Measurements from ENCODE around the gene ANKRD39.
"Not testable (repeated sequence)": the region's sequence is repeated elsewhere in the genome, so short reads cannot be mapped to it uniquely, and the experiment has no call there.

Gene ANKRD39

GRCh38 chr2:96870626-96871255 is 12.9 kb upstream of the ANKRD39 start:
- no peak for DNase-seq (ENCODE audit: low spot score)

GRCh38 chr2:96869822-96870625 is 12.2 kb upstream of the ANKRD39 start, which contains the start of gene SEMA4C:
Gene SEMA4C (minus strand): TSS chr2:96870080. CDS start chr2:96867886, 2,194 bp downstream.
- no peak for DNase-seq (ENCODE audit: low spot score)

GRCh38 chr2:96869281-96869821 is 11.5 kb upstream of the ANKRD39 start:
- no peak for DNase-seq (ENCODE audit: low spot score)

- peak; percentile 57 for DNase-seq (ENCODE audit: low spot score)
Measured at GRCh38 chr2:96868555-96869280, 10.9 kb upstream of the ANKRD39 start.

- DNase-seq (ENCODE audit: low spot score), result no peak
Measured at GRCh38 chr2:96867756-96868554, 10.1 kb upstream of the ANKRD39 start.

- no peak for DNase-seq (ENCODE audit: low spot score)
Measured at GRCh38 chr2:96866986-96867755, 9.4 kb upstream of the ANKRD39 start.

- DNase-seq (ENCODE audit: low spot score), result no peak
Measured at GRCh38 chr2:96866586-96866985, 8.8 kb upstream of the ANKRD39 start.

GRCh38 chr2:96866149-96866548 is 8.3 kb upstream of the ANKRD39 start:
- no peak for DNase-seq (ENCODE audit: low spot score)

GRCh38 chr2:96865654-96866053 is 7.8 kb upstream of the ANKRD39 start:
- no peak for DNase-seq (ENCODE audit: low spot score)

- DNase-seq (ENCODE audit: low spot score), result no peak
Measured at GRCh38 chr2:96864343-96865091, 6.7 kb upstream of the ANKRD39 start.

- no peak for DNase-seq (ENCODE audit: low spot score)
Measured at GRCh38 chr2:96863575-96864342, 5.9 kb upstream of the ANKRD39 start.

GRCh38 chr2:96863056-96863455 is 5.2 kb upstream of the ANKRD39 start:
- not testable (repeated sequence) for DNase-seq (ENCODE audit: low spot score)

GRCh38 chr2:96861074-96861473 is 3.3 kb upstream of the ANKRD39 start:
- no peak for DNase-seq (ENCODE audit: low spot score)

GRCh38 chr2:96860065-96861029 is 2.5 kb upstream of the ANKRD39 start:
- DNase-seq (ENCODE audit: low spot score), result no peak

- DNase-seq (ENCODE audit: low spot score), result no peak
Measured at GRCh38 chr2:96859681-96860064, 1.9 kb upstream of the ANKRD39 start.

GRCh38 chr2:96859099-96859649 is 1.4 kb upstream of the ANKRD39 start:
- DNase-seq (ENCODE audit: low spot score), result no peak

- peak; percentile 71 for DNase-seq (ENCODE audit: low spot score)
Measured at GRCh38 chr2:96856776-96857666, 795 bp downstream of the ANKRD39 start.
